Adrenal gland (tissue), 5 donors: ENCODE results near the gene OOSP4A.

ENCODE experiments used
- POLR2A ChIP-seq, 2 donors: fragments of 450-650 bp; IDR thresholded peaks; one replicate each; pipeline ENCODE4 v1.6.1; 2017; ENCODE audit warnings: antibody characterized with exemption in 2 of 2, mild to moderate bottlenecking in 2 of 2, moderate library complexity in 1 of 2
- TF ChIP-seq, protein P1 (sequence below), 6 experiments: fragments of 450-650 bp in 4 of 6; fragments of 200-600 bp in 2 of 6; sonication (generic) in 1 of 6; IDR thresholded peaks; 1 replicate in 5 of 6; 2 replicates in 1 of 6; pipeline versions ENCODE4 v1.5.1 to v1.8.0; 2016 to 2021; ENCODE audit warnings: antibody characterized with exemption in 6 of 6, mild to moderate bottlenecking in 2 of 6, moderate library complexity in 1 of 6
- donor health status: DM: no; HTN: no; CAD: no.

DNA sequence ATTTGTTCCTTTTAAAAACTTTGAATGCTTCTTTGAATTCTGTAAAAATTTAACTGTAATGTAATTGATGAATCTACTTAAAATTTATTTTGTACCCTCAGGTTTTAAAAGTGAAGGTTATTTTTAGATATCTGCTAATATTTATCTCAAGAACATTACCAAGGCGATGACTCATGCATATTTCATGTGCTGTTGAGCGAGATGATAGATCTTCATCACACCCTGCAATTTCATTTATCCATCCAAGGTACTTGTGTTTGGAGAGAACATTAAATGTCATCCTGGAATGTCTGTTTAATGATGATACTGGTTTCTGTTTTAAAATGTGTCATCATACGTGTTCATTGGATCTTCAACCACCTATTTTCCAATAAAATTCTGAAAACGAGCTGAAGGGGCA, 6.7 kb upstream of the OOSP4A start:
- TF ChIP-seq, protein P1, sequence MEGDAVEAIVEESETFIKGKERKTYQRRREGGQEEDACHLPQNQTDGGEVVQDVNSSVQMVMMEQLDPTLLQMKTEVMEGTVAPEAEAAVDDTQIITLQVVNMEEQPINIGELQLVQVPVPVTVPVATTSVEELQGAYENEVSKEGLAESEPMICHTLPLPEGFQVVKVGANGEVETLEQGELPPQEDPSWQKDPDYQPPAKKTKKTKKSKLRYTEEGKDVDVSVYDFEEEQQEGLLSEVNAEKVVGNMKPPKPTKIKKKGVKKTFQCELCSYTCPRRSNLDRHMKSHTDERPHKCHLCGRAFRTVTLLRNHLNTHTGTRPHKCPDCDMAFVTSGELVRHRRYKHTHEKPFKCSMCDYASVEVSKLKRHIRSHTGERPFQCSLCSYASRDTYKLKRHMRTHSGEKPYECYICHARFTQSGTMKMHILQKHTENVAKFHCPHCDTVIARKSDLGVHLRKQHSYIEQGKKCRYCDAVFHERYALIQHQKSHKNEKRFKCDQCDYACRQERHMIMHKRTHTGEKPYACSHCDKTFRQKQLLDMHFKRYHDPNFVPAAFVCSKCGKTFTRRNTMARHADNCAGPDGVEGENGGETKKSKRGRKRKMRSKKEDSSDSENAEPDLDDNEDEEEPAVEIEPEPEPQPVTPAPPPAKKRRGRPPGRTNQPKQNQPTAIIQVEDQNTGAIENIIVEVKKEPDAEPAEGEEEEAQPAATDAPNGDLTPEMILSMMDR (IDR thresholded peaks at IDR 0.05): no peak
- TF ChIP-seq POLR2A (IDR thresholded peaks at IDR 0.05): no peak
